Measurements from ENCODE around the gene APBB1IP. TPM values are rescaled to one million over a fixed set of nuclear protein-coding genes. Genes with fewer than 3 reads are reported as not detected.

Gene APBB1IP
- total RNA-seq, 1 experiment from 2014 or later: not detected

DNA sequence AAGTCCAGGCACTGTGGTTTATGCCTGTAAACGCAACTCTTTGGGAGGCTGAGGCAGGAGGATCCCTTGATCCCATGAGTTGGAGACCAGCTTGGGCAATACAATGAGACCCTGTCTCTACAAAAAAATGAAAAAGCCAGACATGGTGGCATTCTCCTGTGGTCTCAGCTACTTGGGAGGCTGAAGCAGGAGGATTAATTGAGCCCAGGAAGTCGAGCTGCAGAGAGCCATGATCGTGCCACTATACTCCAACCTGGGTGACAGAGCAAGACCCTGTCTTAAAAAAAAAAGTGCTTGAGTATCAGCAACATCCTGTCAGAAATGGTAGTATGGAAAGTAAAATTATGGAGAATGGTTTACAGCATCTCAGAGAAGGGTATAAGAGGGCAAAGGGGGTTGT, 11.6 kb downstream of the APBB1IP start:
- Histone ChIP-seq H2AK5ac (ENCODE audit: insufficient read length, low read length) (no peak overlapping the region), H2BK120ac (ENCODE audit: low read depth, low read length, poor library complexity, severe bottlenecking) (no peak overlapping the region), H4K20me1 (ENCODE audit: control insufficient read depth, insufficient read depth, insufficient read length) (no peaks in the 10 kb centered on the region), H4K8ac (replicated peaks; ENCODE audit: insufficient read length, low read depth, low read length) (no peak overlapping the region), H3K9me3 (ENCODE audit: control insufficient read depth, low read depth, low read length) (no peaks in the 10 kb centered on the region), H3K18ac (ENCODE audit: insufficient read length, low read depth, low read length) (no peak overlapping the region), H3K9ac (ENCODE audit: extremely low read depth, insufficient read length, low read length) (no peak overlapping the region), H3K14ac (ENCODE audit: insufficient read depth, low read length) (no peak overlapping the region), H3K79me1 (ENCODE audit: insufficient read depth, low read depth, low read length, poor library complexity, severe bottlenecking) (no peaks in the 10 kb centered on the region), H3K79me2 (ENCODE audit: insufficient read depth, low read length) (no peaks in the 10 kb centered on the region), H3K4me1 (ENCODE audit: insufficient read depth, low read length) (no peaks in the 10 kb centered on the region), H3K27ac (ENCODE audit: insufficient read length, low read depth, low read length) (no peak overlapping the region), H2AFZ (ENCODE audit: low read length) (no peak overlapping the region), H2BK12ac (ENCODE audit: insufficient read length, low read depth, low read length) (no peak overlapping the region), H3K23ac (ENCODE audit: insufficient read length, low read depth, low read length) (no peak overlapping the region), H3K4ac (ENCODE audit: low read depth, low read length) (no peak overlapping the region), H2BK5ac (ENCODE audit: insufficient read length, low read length) (no peak overlapping the region), H3K23me2 (ENCODE audit: insufficient read length, low read depth, low read length, poor library complexity, severe bottlenecking) (no peaks in the 10 kb centered on the region), H4K5ac (ENCODE audit: insufficient read length, low read depth, low read length) (no peak overlapping the region), H3K27me3 (ENCODE audit: insufficient read depth, low read length) (no peaks in the 10 kb centered on the region), H2BK15ac (ENCODE audit: low read depth, low read length) (no peak overlapping the region), H3K4me2 (ENCODE audit: insufficient read depth, insufficient read length, low read length) (no peak overlapping the region), H2BK20ac (ENCODE audit: low read depth, low read length, poor library complexity, severe bottlenecking) (no peak overlapping the region), H3T11ph (ENCODE audit: low read length) (no peak overlapping the region), H4K91ac (ENCODE audit: insufficient read length, low read depth, low read length) (no peak overlapping the region), H3K56ac (ENCODE audit: insufficient read length, low read depth, low read length) (no peak overlapping the region)
- Mint-ChIP-seq H3K4me1 (no peaks in the 10 kb centered on the region), H3K27me3 (ENCODE audit: low read depth) (no peaks in the 10 kb centered on the region; the same call in none of the 2 replicates), H3K9me3 (no peaks in the 10 kb centered on the region), H3K27ac (no peak overlapping the region), H3K36me3 (ENCODE audit: insufficient read depth in 1 of 3, low read depth in 3 of 3) (no peaks in the 10 kb centered on the region), H3K4me3 (no peak overlapping the region)
- WGBS (ENCODE audit: extremely low coverage, insufficient read length, low lambda C conversion rate): no CpG with 5 or more reads among the region's 3 CpGs
- TF ChIP-seq, protein P1, sequence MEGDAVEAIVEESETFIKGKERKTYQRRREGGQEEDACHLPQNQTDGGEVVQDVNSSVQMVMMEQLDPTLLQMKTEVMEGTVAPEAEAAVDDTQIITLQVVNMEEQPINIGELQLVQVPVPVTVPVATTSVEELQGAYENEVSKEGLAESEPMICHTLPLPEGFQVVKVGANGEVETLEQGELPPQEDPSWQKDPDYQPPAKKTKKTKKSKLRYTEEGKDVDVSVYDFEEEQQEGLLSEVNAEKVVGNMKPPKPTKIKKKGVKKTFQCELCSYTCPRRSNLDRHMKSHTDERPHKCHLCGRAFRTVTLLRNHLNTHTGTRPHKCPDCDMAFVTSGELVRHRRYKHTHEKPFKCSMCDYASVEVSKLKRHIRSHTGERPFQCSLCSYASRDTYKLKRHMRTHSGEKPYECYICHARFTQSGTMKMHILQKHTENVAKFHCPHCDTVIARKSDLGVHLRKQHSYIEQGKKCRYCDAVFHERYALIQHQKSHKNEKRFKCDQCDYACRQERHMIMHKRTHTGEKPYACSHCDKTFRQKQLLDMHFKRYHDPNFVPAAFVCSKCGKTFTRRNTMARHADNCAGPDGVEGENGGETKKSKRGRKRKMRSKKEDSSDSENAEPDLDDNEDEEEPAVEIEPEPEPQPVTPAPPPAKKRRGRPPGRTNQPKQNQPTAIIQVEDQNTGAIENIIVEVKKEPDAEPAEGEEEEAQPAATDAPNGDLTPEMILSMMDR (conservative IDR thresholded peaks at IDR 0.05): no peak
- no peak for DNase-seq

All from H9 (cell line).